Uterus (tissue), 4 donors: ENCODE measurements around the gene SMAD3. TPM values are rescaled to one million over a fixed set of nuclear protein-coding genes. Genes with fewer than 3 reads are reported as not detected.

ENCODE experiments used
- DNase-seq, 2 donors: peaks; one replicate each; pipeline ENCODE4 v3.0.0-alpha.2; 2019 to 2020
- H3K27ac ChIP-seq, 2 donors: fragments of 200-600 bp; sonication (generic); 1 replicate in 1 of 2; 2 replicates in 1 of 2; pipeline ENCODE4 v1.5.1; 2016 to 2018
- H3K27me3 ChIP-seq, 2 donors: fragments of 200-600 bp; sonication (generic); one replicate each; pipeline ENCODE4 v1.5.1; 2018 to 2019; ENCODE audit warnings: control low read depth in 1 of 2
- H3K36me3 ChIP-seq, 2 donors: fragments of 200-600 bp; sonication (generic); one replicate each; pipeline ENCODE4 v1.5.1; 2019; ENCODE audit warnings: control low read depth in 1 of 2
- H3K4me1 ChIP-seq, 2 donors: fragments of 200-600 bp; sonication (generic); one replicate each; pipeline ENCODE4 v1.5.1; 2018 to 2019; ENCODE audit warnings: control low read depth in 1 of 2
- H3K4me3 ChIP-seq, 2 donors: fragments of 200-600 bp; sonication (generic); 1 replicate in 1 of 2; 2 replicates in 1 of 2; pipeline ENCODE4 v1.5.1; 2018 to 2019; ENCODE audit warnings: mild to moderate bottlenecking in 1 of 2
- H3K9me3 ChIP-seq, 2 donors: fragments of 200-600 bp; sonication (generic); one replicate each; pipeline ENCODE4 v1.5.1; 2019; ENCODE audit warnings: control low read depth in 1 of 2
- POLR2A ChIP-seq, 2 donors: fragments of 450-650 bp; IDR thresholded peaks; one replicate each; pipeline ENCODE4 v1.6.1; 2016; ENCODE audit warnings: antibody characterized with exemption in 2 of 2, mild to moderate bottlenecking in 1 of 2, moderate library complexity in 1 of 2
- intact Hi-C: fragments of 100-400 bp; cut with DNase I; formaldehyde crosslinking; loops from one replicate; pipeline ENCODE4 v1.15.1; 2023; ENCODE audit warnings: low total_unique reads
- total RNA-seq, 4 donors: library from RNA; depleted of rRNA in 3 of 4; stranded (reverse); fragments of >200 nt in 3 of 4; gene quantifications; one replicate each; pipeline versions ENCODE4 v1.1.0 to v1.2.4, GENCODE V29; 2014 to 2023
- TF ChIP-seq, protein P1 (sequence below), 4 experiments: fragments of 200-600 bp in 2 of 4; fragments of 450-650 bp in 2 of 4; sonication (generic) in 2 of 4; IDR thresholded peaks; one replicate each; pipeline ENCODE4 v1.5.1; 2016 to 2019; ENCODE audit warnings: antibody characterized with exemption in 4 of 4, mild to moderate bottlenecking in 2 of 4, moderate library complexity in 1 of 4
- donor health status: DM: yes; HTN: yes; CAD: no.

Gene SMAD3
- total RNA-seq, 4 donors from 2014 or later: 14.3 to 66.9 (median 32.3) TPM

- H3K9me3 ChIP-seq: no peaks in the 10 kb centered on the region
- H3K4me1 ChIP-seq: no peaks in the 10 kb centered on the region
- intact Hi-C loops: no loop called here
- TF ChIP-seq, protein P1, sequence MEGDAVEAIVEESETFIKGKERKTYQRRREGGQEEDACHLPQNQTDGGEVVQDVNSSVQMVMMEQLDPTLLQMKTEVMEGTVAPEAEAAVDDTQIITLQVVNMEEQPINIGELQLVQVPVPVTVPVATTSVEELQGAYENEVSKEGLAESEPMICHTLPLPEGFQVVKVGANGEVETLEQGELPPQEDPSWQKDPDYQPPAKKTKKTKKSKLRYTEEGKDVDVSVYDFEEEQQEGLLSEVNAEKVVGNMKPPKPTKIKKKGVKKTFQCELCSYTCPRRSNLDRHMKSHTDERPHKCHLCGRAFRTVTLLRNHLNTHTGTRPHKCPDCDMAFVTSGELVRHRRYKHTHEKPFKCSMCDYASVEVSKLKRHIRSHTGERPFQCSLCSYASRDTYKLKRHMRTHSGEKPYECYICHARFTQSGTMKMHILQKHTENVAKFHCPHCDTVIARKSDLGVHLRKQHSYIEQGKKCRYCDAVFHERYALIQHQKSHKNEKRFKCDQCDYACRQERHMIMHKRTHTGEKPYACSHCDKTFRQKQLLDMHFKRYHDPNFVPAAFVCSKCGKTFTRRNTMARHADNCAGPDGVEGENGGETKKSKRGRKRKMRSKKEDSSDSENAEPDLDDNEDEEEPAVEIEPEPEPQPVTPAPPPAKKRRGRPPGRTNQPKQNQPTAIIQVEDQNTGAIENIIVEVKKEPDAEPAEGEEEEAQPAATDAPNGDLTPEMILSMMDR (IDR thresholded peaks at IDR 0.05): no peak
- no peak for TF ChIP-seq POLR2A (IDR thresholded peaks at IDR 0.05)
- H3K36me3 ChIP-seq: no peaks in the 10 kb centered on the region
- no peak overlapping the region for H3K27ac ChIP-seq
- no peak overlapping the region for H3K4me3 ChIP-seq
- no peaks in the 10 kb centered on the region for H3K27me3 ChIP-seq
- no peak for DNase-seq
Measured at GRCh38 chr15:67241132-67241855, 175.9 kb downstream of the SMAD3 start.

DNA sequence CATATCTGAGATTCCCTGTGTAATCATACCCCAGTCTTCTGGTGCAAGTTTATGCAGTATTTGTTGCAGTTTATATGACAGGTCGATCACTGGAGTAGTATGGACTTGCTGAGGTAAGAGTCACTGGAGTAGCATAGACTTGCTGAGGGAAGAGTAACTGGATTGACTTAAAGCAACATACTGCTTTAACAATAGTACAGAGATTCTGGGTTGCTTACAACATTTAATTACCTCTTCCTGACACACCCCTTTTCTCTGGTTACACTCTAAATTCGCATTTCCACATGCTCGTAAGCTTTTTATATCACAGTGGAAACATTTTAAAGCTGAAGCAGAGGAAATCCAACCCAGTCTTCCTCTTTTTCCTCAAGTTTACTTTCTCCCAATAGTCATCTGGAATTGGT is 177.3 kb downstream of the SMAD3 start:
- DNase-seq: no peak
- H3K27me3 ChIP-seq: no peaks in the 10 kb centered on the region
- intact Hi-C loops: no loop called here
- H3K27ac ChIP-seq: no peak overlapping the region
- no peaks in the 10 kb centered on the region for H3K9me3 ChIP-seq
- no peak overlapping the region for H3K4me3 ChIP-seq
- no peaks in the 10 kb centered on the region for H3K4me1 ChIP-seq
- no peaks in the 10 kb centered on the region for H3K36me3 ChIP-seq
- TF ChIP-seq, protein P1 (IDR thresholded peaks at IDR 0.05): no peak
- no peak for TF ChIP-seq POLR2A (IDR thresholded peaks at IDR 0.05)

Other genes with a start within 250 kb of the SMAD3 start
- 10 to 100 TPM; 25.5 to 44.8 (median 39.4) TPM for gene AAGAB, start 189.1 kb downstream of the SMAD3 start, total RNA-seq
- 1 to 10 TPM in 3 of 4 donors, under 1 TPM in 1; 0.26 to 3.0 (median 1.7) TPM for gene IQCH, start 189.2 kb downstream of the SMAD3 start, total RNA-seq